Lower leg skin (tissue), 3 donors: ENCODE data around the gene DGKB.

ENCODE experiments used
- POLR2A ChIP-seq, 2 donors: fragments of 450-650 bp; IDR thresholded peaks; one replicate each; pipeline ENCODE4 v1.6.1; 2016 to 2017; ENCODE audit warnings: antibody characterized with exemption in 2 of 2, mild to moderate bottlenecking in 1 of 2, moderate library complexity in 1 of 2
- TF ChIP-seq, protein P1 (sequence below), 3 donors: fragments of 450-650 bp; IDR thresholded peaks; one replicate each; pipeline ENCODE4 v1.5.1; 2016; ENCODE audit warnings: antibody characterized with exemption in 3 of 3, mild to moderate bottlenecking in 3 of 3, moderate library complexity in 2 of 3

DNA sequence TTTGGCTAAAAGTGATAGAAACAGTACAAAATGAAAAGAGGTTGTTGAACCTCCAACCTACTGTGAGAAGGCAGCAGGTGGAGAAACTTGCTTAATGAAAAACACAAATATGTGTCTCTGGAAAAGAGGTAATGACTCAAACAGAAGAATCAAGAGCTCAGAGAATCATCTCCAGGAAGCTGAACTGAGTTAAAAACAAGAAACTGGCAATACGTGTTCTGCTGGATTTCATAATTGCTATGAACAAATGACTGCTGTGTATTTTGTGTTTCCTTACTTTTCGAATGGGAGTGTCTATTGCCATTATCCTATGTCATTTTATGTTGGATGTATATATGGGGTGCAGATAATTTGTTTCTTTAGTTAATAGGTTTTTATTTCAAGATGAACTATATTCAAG, 401.1 kb downstream of the DGKB start:
- TF ChIP-seq, protein P1, sequence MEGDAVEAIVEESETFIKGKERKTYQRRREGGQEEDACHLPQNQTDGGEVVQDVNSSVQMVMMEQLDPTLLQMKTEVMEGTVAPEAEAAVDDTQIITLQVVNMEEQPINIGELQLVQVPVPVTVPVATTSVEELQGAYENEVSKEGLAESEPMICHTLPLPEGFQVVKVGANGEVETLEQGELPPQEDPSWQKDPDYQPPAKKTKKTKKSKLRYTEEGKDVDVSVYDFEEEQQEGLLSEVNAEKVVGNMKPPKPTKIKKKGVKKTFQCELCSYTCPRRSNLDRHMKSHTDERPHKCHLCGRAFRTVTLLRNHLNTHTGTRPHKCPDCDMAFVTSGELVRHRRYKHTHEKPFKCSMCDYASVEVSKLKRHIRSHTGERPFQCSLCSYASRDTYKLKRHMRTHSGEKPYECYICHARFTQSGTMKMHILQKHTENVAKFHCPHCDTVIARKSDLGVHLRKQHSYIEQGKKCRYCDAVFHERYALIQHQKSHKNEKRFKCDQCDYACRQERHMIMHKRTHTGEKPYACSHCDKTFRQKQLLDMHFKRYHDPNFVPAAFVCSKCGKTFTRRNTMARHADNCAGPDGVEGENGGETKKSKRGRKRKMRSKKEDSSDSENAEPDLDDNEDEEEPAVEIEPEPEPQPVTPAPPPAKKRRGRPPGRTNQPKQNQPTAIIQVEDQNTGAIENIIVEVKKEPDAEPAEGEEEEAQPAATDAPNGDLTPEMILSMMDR (IDR thresholded peaks at IDR 0.05): no peak
- TF ChIP-seq POLR2A (IDR thresholded peaks at IDR 0.05): no peak
